Pons (tissue), 1 donor: ENCODE data around the gene RPUSD4.

ENCODE experiments used
- DNase-seq: peaks from one replicate; pipeline ENCODE4 v3.0.0-alpha.2; 2016; ENCODE audit warnings: low spot score

Gene RPUSD4

DNA sequence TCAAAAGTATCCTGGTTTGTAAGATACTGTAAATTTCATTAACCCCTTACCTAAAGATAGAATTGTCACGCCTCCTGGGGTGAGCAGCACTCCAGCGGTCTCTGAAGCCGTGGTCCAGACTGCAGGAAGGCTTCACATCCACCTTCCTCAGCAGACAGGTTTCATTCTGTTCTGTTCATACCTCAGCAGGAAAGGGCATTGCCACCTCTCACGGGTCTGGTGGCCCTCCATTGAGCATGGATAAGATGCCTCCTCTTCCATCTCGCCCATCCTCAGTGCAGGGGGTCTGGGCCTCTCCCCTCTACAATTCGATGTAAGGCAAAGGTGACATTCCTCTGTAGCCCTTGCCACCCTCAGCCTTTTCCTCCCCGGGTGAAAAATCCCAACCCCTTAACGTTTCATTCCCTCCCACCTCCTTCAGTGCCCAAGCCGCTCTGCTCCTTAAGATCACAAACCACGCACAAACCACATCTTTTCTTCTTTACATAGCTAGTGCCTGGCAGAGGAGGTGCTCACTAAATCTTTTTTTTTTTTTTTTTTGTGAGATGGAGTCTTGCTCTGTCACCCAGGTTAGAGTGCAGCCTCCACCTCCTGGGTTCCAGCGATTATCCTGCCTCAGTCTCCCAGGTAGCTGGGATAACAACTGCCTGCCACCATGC is 28.5 kb downstream of the RPUSD4 start:
- no peak for DNase-seq

DNA sequence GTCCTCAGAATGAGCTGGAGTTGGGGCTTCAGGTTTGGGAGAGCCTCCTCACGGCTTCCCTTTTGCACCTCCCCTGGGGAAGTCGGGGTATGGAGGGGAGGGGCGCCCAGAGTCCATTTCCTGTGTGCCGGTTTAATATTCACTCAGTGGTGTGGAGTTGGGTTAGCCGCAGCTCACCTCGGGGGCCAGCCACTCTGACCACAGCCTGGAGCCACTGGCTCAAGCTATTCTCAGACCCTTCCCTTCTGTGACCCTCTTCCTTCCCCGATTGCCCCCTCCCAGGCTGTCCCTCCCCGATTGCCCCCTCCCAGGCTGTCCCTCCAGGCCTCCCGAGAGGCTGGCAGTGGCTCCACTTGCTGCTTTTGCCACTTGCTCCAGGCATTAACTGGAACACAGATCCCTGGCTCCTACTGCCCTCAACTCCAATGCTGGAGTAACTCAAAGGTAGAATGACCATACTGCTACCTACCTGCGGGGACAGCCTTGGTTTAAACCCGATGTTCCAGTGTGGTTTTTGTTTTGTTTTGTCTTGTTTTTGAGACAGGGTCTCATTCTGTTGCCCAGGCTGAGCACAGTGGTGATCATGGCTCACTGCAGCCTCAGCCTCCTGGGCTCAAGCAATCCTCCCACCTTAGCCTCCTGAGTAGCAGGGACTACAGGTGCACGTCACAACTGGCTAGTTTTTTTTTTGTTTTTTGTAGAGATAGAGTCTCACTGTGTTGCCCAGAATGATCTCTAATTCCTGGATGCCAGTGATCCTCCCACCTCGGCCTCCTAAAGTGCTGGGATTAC is 29.3 kb downstream of the RPUSD4 start:
- DNase-seq = no peak

DNA sequence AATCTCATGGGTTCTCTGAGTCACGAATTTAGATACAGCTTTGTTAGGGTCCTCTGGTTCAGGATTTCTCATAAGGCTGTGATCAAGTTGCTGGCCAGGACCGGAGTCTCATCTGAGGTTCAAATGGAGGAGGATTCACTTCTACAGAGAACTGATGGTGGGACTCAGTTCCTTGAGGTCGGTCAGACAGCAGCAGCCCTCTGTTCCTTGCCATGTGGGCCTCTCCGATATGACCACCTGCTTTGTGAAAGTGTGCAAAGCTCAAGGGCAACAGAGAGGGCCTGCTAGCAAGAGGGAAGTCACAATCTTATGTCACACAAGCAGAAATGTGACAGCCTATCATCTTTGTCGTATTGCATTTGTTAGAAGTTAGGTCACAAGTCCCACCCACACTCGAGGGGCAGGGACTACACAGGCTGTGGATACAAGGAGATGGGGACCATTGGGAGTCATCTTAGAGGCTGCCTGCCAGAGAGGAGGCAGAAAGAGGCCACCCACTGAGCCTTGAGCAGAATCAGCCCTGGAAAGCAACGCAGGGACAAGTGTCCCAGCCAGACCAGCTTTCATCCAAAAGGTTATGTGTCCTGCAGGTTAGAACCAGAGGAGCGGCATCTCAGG is 34.5 kb downstream of the RPUSD4 start:
- DNase-seq = no peak

DNA sequence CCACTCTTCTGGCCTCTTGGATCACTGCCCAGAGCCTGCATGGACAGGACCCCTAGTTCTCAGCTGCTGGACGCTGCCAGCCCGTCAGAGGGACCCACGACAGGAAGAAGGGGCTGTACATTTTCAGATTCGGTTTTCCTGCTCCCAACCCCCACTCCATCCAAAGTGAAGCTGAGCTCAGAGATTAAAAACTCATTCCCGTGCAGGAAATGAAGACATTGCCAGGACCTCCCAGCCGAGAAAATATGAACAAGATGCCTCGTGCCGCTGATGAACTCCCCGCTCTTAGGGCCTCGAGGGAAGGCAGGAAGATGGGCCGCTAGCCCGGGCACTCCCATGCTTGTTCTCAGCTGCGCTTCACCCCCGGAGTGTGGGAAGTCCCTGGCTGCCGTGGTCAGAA is 36.1 kb downstream of the RPUSD4 start:
- DNase-seq = no peak

DNA sequence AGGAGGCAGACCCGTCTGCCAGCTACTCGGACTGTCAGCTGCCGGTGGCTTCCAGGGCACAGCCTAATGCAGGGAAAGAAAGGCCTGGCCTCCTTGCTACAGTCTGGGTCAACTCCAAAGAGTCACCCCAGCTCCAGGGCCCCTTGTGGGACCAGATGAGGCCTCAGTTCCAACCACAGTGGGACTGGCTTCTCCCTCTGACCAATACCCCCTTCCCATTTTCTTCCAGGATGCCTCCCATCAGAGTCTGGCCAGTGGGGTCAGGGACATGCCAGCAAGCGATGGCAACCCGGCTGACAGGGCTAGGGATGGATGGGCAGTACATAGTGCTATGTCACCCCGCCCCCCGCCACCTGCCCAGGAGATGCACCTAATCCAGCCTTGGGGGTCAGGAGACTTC is 36.6 kb downstream of the RPUSD4 start:
- DNase-seq = no peak

DNA sequence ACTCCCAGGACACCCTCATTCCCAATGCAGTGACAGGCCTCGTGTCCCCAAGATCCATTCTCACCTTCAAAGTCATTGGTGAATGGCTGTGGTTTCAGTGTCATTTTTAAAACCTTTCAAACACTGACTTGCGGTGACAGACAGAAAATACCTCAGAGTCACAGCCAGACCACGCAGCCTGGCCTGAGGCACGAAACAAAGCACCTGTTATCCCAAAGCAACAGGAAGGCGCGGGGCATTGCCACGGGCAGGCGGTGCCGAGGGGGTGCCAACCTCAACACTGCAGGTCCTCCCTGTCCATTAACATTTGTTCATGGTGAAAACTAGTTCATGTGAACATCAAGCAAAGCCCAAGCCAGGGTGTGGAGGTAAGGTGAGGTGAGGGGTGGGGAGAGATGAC is 38.2 kb downstream of the RPUSD4 start:
- DNase-seq = no peak

DNA sequence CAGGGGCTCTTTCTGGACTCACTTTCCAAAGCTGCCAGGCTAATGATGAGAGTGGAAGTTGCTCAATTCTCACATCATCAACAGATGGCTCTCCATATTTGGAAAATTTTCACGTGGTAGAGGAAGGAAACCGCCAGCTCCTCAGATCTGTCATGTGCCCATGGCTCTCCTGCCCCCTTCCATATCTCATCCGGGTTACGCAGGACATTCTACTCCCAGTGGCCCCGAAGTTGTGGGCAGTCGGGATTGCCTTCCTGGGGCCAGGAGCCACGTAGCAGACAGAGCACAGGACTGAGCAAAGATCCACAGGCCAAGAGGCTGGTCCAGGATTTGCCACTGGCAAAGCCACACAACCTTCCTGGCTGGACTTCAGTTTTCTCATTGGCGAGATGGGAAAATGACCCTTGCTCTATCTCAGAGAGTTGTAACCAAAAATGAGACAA is 38.8 kb downstream of the RPUSD4 start:
- DNase-seq = no peak

DNA sequence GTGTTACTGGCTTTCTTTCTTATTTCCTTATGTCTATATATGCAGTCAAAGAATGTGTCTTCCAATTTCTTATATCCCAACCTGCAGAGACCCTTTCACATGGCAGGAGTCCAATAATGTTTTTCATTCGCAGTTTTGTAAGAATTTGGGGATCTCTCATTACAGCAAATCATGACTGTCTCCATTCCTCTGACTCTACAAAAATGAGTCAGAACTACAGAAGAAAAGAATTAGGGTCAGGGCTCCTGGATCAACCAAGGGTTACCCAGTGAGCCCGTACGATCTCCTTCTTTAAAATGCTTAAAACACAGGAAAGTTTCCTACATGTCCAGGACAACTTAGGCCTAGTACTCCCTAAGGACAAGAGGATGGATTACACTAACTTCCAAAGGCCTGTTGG is 42.2 kb downstream of the RPUSD4 start:
- no peak for DNase-seq

DNA sequence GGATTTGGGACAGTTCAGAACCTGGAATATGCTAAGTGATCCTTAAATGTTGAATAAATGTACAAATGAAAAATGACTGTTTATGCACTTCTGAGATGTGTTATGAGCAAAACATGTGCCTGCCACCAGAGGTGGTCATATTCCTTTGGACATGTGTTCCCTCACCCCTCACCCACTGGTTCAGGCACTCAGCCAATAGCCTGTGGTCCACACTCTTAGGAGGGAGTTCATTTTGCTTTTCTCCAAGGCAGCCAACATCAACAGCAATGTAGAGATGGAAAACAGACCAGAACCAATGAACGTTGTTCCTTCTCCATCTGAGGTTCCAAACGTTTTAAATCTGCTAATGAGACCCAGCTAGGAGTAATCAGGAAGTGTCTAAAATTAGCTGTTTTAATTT is 44.0 kb downstream of the RPUSD4 start:
- DNase-seq = no peak

DNA sequence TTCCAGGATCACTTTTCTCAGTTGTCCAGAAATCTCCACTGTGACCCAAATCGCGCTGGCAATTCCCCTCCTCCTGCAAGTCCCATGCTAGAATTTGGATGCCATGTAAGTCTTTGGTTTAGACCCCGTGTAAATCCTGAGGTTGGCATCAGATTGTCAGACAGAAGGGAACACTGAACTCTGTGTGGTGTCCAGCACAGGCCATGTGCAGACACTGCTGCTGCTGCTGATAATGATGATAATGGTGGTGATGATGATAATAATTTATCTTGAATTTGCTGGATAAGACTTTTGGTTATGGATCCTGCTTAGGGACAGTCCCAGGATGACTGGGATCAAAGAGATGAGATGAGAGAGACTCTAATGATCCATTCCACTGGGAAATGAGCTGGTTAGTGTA is 45.0 kb downstream of the RPUSD4 start:
- DNase-seq = no peak

DNA sequence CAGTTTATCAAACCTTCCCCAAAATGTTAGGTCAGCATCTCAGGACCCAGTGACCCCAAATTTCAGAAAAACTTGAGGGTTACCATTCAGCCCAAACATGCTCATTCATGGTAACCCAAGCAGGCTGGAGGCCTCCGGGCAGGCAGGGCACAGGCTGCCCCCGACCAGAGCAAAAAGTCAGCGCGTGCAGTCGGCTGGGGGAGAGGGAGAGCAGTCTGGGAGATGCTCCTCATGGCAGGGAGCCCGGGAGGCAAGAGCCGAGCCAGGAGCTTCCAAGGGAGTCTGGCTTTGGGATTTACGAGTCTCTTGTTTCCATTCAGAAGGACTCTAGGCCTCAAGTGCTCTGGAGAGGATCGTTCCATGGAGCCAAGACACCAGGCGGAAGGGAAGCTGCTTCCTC is 45.7 kb downstream of the RPUSD4 start:
- DNase-seq = no peak

DNA sequence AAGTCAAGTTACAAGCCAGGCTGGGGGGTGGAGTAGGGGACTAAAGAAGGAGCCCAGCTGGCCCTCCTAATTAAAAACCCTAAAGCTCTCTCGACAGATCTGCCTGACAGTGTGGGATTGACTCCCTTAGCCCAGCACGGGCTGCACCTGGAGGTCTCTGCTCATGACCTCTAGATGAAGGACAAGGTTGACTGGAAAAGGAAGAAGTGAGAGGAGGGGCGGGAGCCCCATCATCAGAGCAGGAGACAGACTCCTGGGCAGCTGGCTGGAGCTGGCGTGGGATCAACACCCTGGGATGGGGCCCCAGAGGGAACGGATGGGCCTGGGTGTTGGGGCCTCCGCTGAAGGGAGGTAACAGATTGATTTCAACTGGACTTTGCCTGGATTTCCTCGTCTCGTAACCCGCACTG is 46.1 kb downstream of the RPUSD4 start:
- DNase-seq = no peak

DNA sequence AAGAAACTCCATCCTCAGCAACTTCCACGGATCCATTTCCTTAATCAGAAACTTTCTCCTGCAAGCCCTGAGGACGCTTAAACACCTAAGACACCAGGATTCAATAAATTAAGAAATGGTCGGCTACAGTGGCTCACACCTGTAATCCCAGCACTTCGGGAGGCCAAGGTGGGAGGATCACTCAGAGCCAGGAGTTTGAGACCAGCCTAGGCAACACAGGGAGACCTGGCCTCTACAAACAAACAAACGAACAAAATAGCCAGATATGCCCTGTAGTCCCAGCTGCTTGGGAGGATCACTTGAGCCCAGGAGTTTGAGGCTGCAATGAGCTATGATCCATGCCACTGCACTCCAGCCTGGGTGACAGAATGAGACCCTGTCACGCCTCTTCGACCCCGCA is 46.7 kb downstream of the RPUSD4 start:
- DNase-seq = no peak

DNA sequence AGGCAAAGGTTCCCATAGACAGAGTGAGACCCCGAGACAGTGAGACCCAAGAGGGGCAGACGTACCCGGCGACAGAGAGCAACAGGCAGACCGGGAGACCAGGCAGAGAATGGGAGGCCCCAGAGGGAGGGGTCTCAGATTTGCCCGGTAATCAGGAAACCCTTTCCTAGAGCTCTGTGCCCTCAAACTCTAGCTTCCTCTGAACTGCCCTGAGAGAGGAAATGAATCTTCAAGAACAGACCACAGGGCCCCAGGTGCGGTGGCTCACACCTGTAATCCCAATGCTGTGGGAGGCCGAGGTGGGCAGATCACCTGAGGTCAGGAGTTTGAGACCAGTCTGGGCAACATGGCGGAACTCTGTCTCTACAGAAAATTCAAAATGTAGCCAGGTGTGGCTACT is 47.7 kb downstream of the RPUSD4 start:
- DNase-seq = no peak

DNA sequence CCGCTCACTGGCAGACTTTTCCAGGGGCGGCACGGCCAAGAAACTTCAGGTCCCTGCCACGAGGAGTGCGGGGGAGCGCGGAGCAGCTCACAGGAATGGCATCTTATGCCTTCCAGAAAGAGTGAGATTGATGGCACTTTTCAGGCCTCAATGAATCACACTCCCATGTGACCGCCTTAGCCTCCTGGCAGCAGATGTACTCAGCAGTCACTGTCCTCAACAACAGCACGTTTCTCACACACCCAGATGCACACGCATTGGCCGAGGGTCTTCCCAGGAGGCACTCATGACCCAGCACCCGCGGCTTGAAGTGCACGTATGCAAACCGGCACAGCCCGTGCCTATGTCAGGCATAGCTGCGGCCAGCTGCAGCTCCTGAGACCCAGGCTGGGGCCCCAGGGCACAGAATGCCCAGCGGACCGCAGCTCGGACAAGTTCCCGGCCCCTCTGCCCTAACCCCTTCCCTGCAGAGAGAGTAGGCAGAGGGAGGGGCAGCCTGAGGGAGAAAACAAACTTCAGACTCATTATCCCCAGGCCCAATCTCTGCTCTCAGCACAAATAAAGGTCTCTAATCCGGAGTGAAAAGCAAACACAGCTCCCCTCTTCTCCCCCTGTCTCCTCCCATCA is 48.3 kb downstream of the RPUSD4 start:
- no peak for DNase-seq

DNA sequence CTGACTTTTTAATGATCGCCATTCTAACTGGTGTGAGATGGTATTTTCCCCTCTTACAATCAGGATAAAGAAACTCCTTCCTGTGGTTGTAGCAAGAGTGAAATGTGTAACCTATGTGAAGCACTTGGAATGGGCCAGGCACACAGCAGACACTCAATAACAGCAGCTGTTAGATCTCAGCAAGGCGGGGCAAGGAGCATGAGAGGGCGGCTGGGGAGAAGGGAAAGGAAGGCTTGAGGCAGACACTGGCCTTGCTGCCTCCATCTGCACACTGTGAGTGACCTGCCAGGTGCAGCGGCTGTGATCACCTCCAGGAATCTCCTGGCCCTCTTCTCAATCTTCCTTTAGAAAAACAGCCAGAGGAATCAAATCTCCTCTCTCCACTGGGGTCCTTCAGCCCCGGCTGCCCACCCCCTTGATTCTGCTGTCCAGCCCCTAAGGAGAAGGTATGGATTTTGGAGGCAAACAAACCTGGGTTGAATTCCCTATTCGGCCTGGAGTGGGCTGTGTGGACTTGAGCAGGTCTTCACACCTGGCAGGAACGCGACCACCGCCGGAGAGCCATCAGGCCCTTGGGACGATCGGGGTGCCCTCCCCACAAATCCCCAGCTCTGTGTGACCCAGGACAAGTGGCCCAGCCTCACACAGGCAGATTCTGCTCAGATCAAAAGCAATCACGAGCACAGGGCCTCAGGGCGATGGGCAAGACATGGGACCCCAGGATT is 49.0 kb downstream of the RPUSD4 start:
- no peak for DNase-seq

DNA sequence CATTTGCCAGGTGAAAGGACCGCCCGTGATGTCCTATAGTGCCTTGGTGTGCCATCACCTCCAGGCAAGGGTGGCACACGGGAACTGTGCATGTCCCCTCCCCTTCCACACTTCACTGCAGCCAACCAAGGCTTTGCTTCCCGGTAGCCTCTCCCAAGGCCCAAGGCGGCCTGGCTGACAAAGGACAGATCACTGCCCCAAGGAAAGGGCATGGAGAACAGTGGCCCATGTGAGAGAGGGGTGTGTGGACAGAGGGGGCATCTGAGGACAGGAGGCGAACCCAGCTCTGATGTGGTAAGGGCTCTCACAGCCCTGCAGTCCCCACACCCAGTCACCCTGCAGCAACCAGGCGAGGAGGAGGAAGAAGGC is 50.4 kb downstream of the RPUSD4 start:
- no peak for DNase-seq

DNA sequence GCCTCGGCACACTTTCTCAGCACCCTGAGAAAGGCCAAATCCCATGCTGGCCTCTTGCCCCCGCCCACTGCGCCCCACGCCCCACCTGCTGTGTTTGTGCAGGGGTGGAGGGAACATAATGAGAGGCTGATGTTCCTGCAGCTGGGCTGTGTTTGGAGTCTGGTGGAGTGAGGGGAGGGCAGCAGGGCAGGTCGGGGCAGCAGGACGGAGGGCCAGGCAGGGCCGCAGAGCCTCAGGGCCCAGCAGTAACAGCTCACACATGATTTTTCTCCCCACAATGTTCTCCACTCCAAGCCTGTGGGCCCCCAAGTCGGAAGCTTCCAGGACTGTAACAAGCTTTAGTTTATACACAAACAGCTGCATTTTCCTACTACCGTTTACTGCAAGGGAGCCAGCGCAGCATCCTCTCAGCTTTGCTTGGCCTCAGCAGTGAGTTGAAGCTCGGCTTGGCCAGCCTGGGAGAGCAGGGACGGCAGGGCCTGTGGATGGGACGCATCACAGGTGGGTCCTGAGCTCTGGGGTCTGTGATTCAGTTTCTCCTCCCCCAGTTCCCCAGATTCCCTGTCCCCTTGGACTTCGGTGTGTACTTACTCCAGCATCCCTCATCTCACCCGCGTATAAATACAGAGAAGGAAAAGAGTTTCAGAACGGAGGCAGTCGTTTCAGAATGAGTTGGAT is 51.0 kb downstream of the RPUSD4 start:
- DNase-seq = no peak

DNA sequence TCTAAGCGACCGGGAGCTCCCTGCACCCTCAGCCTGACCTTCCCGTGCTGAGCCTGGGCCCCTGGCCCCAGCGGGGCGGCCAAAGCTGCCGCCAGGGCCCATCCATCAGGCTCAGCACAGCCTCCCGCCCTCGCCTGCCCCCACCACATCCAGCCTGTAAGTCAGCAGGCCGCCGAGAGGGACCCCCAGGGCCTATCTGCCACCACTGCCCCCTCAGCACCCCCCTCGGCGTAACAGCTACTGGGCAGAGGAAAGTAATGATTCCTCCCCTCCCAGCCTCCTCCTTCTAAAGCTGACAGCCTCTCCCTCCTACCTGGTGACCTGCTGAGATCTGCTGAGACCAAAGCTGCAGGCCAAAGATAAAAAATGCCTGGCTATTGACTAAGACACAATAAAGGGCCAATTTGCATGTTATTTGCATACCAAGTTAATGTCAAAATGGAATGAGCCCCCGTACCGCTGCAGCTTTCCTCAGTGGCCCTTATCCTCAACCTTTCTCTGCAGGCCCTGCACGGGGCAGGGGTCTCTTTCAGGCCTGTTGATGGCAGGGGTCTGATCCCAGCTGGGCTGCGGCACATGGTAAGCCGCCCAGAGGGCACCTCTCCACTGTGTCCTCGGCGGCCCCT is 51.6 kb downstream of the RPUSD4 start:
- DNase-seq = no peak

DNA sequence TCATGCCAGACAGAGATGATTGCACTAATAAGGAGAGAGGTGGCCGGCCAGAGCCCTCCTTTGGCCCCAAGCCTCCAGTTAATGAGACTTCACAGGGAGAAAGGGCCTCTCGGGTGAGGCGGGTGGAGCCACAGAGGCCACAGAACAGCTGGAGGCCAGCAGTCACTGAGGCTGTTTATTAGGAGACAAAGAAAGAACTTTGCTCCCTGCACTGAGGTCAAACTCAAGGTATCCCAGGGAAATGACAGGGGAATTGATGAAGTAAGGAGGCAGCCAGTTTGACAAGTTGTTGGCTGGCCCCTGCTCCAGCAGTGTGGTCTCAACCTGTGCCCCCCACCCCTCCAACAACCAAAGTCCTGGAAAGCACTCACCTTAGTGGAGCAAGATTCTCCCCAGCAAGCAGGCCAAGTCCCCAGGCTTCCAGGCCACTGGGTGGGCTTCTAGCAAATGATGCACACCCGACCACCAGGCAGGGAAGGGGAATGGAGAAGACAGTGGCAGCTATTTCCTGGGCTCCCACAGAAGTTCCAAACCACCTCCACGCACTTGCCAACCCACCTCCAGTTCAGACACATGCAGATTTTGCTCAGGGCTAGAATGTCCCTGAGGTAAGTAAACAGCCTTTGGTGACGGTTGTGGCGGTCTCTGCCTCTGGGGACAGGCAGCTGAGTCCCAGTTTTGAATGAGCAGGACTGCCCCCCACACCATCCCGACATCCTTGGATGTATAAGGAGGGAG is 53.2 kb downstream of the RPUSD4 start:
- DNase-seq = no peak
